RPMI7951 (cell line): ENCODE data around the gene XKRX. TPM values are rescaled to one million over a fixed set of nuclear protein-coding genes. Genes with fewer than 3 reads are reported as not detected.

Source experiments
- DNase-seq: peaks from one replicate; pipeline ENCODE4 v3.0.0-alpha.2; 2012; ENCODE audit warnings: low read depth
- total RNA-seq: library from RNA; depleted of rRNA; stranded (reverse); fragments of >200 nt; shearing (Covaris generic); gene quantifications from 2 replicates; pipeline ENCODE4 v1.2.3, GENCODE V29; 2014; rRNA removed

XKRX gene
- total RNA-seq, 1 experiment from 2014 or later, result 0.12 TPM

GRCh38 chrX:100895365-100896075 lies 33.2 kb downstream of the XKRX start:
- DNase-seq, result peak; percentile 31

DNA sequence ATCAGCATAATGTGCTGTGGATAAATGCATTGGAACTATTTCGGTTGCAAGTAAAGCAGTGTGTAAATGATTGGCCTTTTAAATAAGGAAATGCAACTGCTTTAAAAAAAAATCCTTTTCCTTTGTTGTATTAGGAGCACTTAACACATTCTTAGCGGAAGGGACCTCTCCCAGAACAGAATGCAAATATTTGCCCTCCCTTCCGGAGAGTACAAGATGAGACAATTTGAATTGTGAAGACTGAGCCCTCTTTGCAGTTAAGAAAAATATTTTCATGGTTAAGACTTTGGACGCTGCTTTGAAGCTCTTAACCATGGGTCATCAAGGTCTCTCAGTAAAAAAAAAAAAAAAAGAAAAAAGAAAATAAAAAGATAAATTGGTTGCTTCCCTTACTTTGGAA lies 45.1 kb downstream of the XKRX start:
- no peak for DNase-seq

DNA sequence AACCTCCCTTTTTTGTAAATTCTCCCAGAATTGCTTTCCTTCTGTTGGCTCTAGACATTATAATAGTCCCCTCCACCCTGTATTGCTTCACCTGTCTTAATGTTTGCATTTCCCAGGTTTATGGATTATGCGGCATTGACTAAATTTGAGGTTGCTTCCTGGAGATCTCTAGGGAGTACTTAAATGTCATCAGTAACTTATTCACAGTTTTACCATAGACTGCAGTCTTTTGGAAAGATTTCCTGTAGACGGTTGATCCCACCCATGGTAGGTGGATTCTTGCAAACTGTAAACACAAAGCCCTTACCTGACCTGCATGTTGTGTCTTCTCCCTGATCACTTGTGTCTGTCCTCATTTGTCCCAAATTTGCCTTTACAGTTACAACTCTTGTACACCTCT lies 48.3 kb downstream of the XKRX start:
- DNase-seq, result no peak

GRCh38 chrX:100874325-100874724 lies 54.4 kb downstream of the XKRX start, which contains the start of gene NOX1:
Gene NOX1 (minus strand): TSS chrX:100874359. CDS start chrX:100874139, 220 bp downstream.
- DNase-seq, result no peak

DNA sequence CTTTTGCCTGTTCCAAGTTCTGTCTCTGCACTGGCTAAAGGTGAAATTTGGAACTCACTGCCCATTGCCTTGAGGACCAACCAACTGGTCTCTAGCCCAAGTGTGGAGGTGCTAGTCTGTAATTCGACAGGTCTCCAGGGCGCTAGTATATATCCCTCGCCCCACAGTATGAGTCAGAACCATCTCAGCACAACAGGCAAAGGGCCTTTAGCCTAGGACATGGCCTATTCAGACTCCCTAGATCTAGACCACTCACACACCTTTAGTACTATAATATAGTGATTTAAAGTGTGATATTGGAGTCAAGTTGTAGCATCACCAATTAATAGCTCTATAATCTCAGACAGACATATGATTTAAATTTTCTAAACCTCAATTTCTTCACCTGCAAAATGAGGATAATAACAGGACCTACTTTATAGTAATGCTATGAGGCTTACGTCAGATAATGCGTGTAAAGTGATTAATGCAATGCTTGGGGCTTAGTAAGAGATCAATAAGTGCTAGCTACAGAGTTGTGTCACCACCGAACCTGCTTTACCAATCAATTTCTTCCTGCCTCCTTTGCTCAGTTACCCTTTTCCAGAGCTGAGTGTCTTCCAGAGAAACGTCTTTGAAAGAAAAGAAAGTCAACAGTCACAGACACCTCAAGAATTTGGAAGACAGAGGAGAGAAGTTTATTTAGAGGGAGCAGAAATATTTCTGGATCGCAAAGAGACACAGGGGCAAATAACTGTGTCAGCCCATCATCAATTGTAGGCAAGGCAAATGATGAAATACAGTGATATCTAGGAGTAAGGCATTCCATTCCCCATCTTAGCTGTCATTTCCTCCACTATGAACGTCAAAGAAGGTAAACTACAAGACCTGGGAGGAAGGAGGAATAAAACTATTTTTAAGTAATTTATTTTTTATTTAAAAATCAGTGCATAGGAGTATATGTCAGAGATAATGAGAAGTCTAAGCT lies 56.8 kb downstream of the XKRX start:
- DNase-seq, result no peak

GRCh38 chrX:100870527-100870926 lies 58.2 kb downstream of the XKRX start:
- DNase-seq, result no peak

DNA sequence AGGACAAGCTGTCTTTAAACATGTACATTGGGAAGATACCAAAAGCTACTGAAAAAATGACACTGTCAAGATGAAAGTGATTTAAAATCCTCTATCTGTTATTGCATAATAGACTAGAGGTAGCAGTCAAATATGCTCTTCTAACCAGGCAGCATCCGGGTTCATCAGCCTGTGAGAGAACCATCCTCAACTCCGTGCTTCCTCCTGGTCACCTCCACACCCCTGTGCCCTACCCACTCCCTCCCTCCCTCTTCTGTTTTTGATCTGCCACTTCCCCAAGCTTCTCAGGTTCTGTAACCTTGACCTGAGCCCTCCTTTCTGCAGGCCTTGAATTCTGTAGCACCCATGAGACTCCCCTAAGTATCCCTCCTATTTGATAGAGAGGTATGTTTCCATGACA lies 60.4 kb downstream of the XKRX start:
- DNase-seq, result no peak

- DNase-seq, result peak; percentile 37
Observed at GRCh38 chrX:100864657-100865391, 63.9 kb downstream of the XKRX start.

Other genes starting within 250 kb of the XKRX start
- 0.88 and 1.3 TPM in 2 replicates for gene SYTL4, start 196.8 kb downstream of the XKRX start, total RNA-seq
- 25.9 and 30.3 TPM in 2 replicates for gene CSTF2, start 108.5 kb downstream of the XKRX start, total RNA-seq
- gene NOX1, start 54.6 kb downstream of the XKRX start, total RNA-seq, result not detected in 2 replicates
- not detected in 2 replicates for gene ARL13A, start 40.8 kb upstream of the XKRX start, total RNA-seq
- 9.5 and 12.7 TPM in 2 replicates for gene TRMT2B, start 123.2 kb upstream of the XKRX start, total RNA-seq
- 0.10 TPM in 1 of 2 replicates, not detected in the other for gene TMEM35A, start 150.0 kb upstream of the XKRX start, total RNA-seq
- gene CENPI, start 169.3 kb upstream of the XKRX start, total RNA-seq, result 27.9 and 32.8 TPM in 2 replicates